NB4 (cell line): ENCODE measurements around the gene RARA.
A peak's percentile ranks its signal among the peaks of the same experiment; 100 is the strongest.
"Not testable (repeated sequence)": the region's sequence is repeated elsewhere in the genome, so short reads cannot be mapped to it uniquely, and the experiment has no call there.

ENCODE experiments used
- DNase-seq: peaks from one replicate; pipeline ENCODE4 v3.0.0; 2010; ENCODE audit warnings: low read depth
- H3K4me3 ChIP-seq: one replicate; pipeline ENCODE4 v1.5.1; 2011; ENCODE audit warnings: mild to moderate bottlenecking, low read depth, low read length, moderate library complexity
- CTCF ChIP-seq: IDR thresholded peaks from one replicate; pipeline ENCODE4 v1.5.1; 2012; ENCODE audit warnings: low read depth, low read length
- MAX ChIP-seq: IDR thresholded peaks from 2 replicates; pipeline ENCODE4 v1.6.1; 2011; ENCODE audit warnings: low read depth, low read length
- MYC ChIP-seq: IDR thresholded peaks from 2 replicates; pipeline ENCODE4 v1.6.1; 2011; ENCODE audit warnings: low read depth, low read length
- POLR2A ChIP-seq: IDR thresholded peaks from 2 replicates; pipeline ENCODE4 v1.6.1; 2011; ENCODE audit warnings: mild to moderate bottlenecking; ENCODE audit not compliant: insufficient read length; ENCODE audit errors: extremely low read depth

The RARA gene

GRCh38 chr17:40290629-40291280, 18.2 kb upstream of the RARA start:
- peak overlapping the region; percentile 29 for H3K4me3 ChIP-seq
- TF ChIP-seq MAX (no peak), CTCF (peak; percentile 44), MYC (no peak), POLR2A (no peak)
- DNase-seq, result peak; percentile 72

GRCh38 chr17:40291281-40291664, 17.7 kb upstream of the RARA start:
- TF ChIP-seq MAX (no peak), MYC (no peak), CTCF (no peak), POLR2A (no peak)
- H3K4me3 ChIP-seq, result no peak overlapping the region
- DNase-seq, result no peak

- DNase-seq, result no peak
- TF ChIP-seq CTCF, result no peak
- TF ChIP-seq POLR2A, result no peak
- no peak for TF ChIP-seq MAX
- TF ChIP-seq MYC, result no peak
- H3K4me3 ChIP-seq, result peak overlapping the region; percentile 11
These were observed 15.6 kb upstream of the RARA start for GRCh38 chr17:40293363-40293762.

GRCh38 chr17:40295488-40296436, 13.2 kb upstream of the RARA start:
- H3K4me3 ChIP-seq, result no peak overlapping the region
- TF ChIP-seq CTCF (no peak), MAX (no peak), POLR2A (no peak), MYC (no peak)
- no peak for DNase-seq

GRCh38 chr17:40297511-40297910, 11.5 kb upstream of the RARA start:
- TF ChIP-seq MYC, result no peak
- TF ChIP-seq POLR2A, result no peak
- DNase-seq, result no peak
- H3K4me3 ChIP-seq, result no peak overlapping the region

- DNase-seq, result no peak
- no peak overlapping the region for H3K4me3 ChIP-seq
- no peak for TF ChIP-seq CTCF
- TF ChIP-seq MYC, result no peak
- TF ChIP-seq MAX, result no peak
- no peak for TF ChIP-seq POLR2A
These were observed 10.3 kb upstream of the RARA start for GRCh38 chr17:40298726-40299125.

- not testable (repeated sequence) for H3K4me3 ChIP-seq, DNase-seq
These were observed 9.7 kb upstream of the RARA start for GRCh38 chr17:40299159-40299757.
